SK-N-SH (cell line): Measurements from ENCODE around the gene MCC. TPM values are rescaled to one million over a fixed set of nuclear protein-coding genes. Genes with fewer than 3 reads are reported as not detected.
A peak's percentile ranks its signal among the peaks of the same experiment; 100 is the strongest.

Experiments used
- CTCF ChIA-PET: fragments of 300-600, 350-600 bp; formaldehyde crosslinking; extraction: SDS; loops from one replicate; lab custom pipeline; 2021; lab: Yijun Ruan, JAX
- POLR2A ChIA-PET: fragments of 350-600 bp; sonication (Branson Sonifier 250); formaldehyde crosslinking; extraction: SDS; loops from one replicate; lab custom pipeline; 2020; ENCODE audit warnings: antibody characterized with exemption, inconsistent platforms; lab: Yijun Ruan, JAX
- DNase-seq: peaks from one replicate; pipeline ENCODE4 v3.0.0; 2012
- H2AFZ ChIP-seq: fragments of 200-600 bp; sonication (generic); 2 replicates; pipeline ENCODE4 v1.8.1; 2016; ENCODE audit warnings: antibody characterized with exemption, mild to moderate bottlenecking, low read depth
- H3F3A ChIP-seq: fragments of 200-600 bp; sonication (generic); replicated peaks from 2 replicates; pipeline ENCODE3; 2016; ENCODE audit warnings: antibody characterized with exemption, mild to moderate bottlenecking; ENCODE audit not compliant: insufficient read depth
- H3K27ac ChIP-seq, 2 experiments: fragments of 200-500 bp in 1 of 2; fragments of 200-600 bp in 1 of 2; sonication (Bioruptor generic) in 1 of 2; sonication (generic), shearing (Covaris generic) in 1 of 2; 2 replicates each; pipeline versions ENCODE4 v1.5.1 to v1.6.1; 2014 to 2016; ENCODE audit warnings: low read depth in 2 of 2, inconsistent platforms in 1 of 2, low read length in 1 of 2, mild to moderate bottlenecking in 1 of 2, mixed read lengths in 1 of 2
- H3K27me3 ChIP-seq: fragments of 200-600 bp; sonication (generic), shearing (Covaris generic); 2 replicates; pipeline ENCODE4 v1.6.1; 2016; ENCODE audit warnings: mixed run types; ENCODE audit not compliant: insufficient read depth
- H3K36me3 ChIP-seq, 2 experiments: fragments of 200-500 bp in 1 of 2; fragments of 200-600 bp in 1 of 2; sonication (Bioruptor generic) in 1 of 2; sonication (generic) in 1 of 2; replicated peaks in 1 of 2; 2 replicates each; pipeline versions ENCODE3 to v1.5.1; 2014 to 2016; ENCODE audit warnings: low read length in 1 of 2, mild to moderate bottlenecking in 1 of 2; ENCODE audit not compliant: insufficient read depth in 2 of 2, control insufficient read depth in 1 of 2
- H3K4me1 ChIP-seq, 2 experiments: fragments of 200-500 bp in 1 of 2; fragments of 200-600 bp in 1 of 2; sonication (Bioruptor generic) in 1 of 2; sonication (generic), shearing (Covaris generic) in 1 of 2; 2 replicates each; pipeline versions ENCODE4 v1.5.1 to v1.6.1; 2014 to 2016; ENCODE audit warnings: low read depth in 1 of 2, low read length in 1 of 2, mixed run types in 1 of 2; ENCODE audit not compliant: insufficient read depth in 2 of 2, control insufficient read depth in 1 of 2
- H3K4me2 ChIP-seq: fragments of 200-600 bp; sonication (generic), shearing (Covaris generic); 2 replicates; pipeline ENCODE4 v1.6.1; 2017; ENCODE audit warnings: mixed run types
- H3K4me3 ChIP-seq, 2 experiments: fragments of 200-500 bp in 1 of 2; fragments of 200-600 bp in 1 of 2; sonication (Bioruptor generic) in 1 of 2; sonication (generic), shearing (Covaris generic) in 1 of 2; 2 replicates each; pipeline versions ENCODE4 v1.5.1 to v1.8.1; 2014 to 2016; ENCODE audit warnings: low read depth in 2 of 2, inconsistent platforms in 1 of 2, low read length in 1 of 2, mild to moderate bottlenecking in 1 of 2, mixed read lengths in 1 of 2, moderate library complexity in 1 of 2
- H3K79me2 ChIP-seq: fragments of 200-600 bp; sonication (generic); 2 replicates; pipeline ENCODE4 v1.8.1; 2017; ENCODE audit warnings: mild to moderate bottlenecking; ENCODE audit not compliant: insufficient read depth
- H3K9ac ChIP-seq: fragments of 200-600 bp; sonication (generic); 2 replicates; pipeline ENCODE4 v1.6.1; 2017; ENCODE audit warnings: mixed run types
- H3K9me2 ChIP-seq: fragments of 200-600 bp; sonication (generic); 2 replicates; pipeline ENCODE4 v1.6.1; 2017; ENCODE audit warnings: mixed run types
- H3K9me3 ChIP-seq: fragments of 200-600 bp; sonication (generic); 2 replicates; pipeline ENCODE4 v1.6.1; 2017; ENCODE audit warnings: mixed run types, mild to moderate bottlenecking, moderate library complexity
- H4K20me1 ChIP-seq: fragments of 200-600 bp; sonication (generic); 2 replicates; pipeline ENCODE4 v1.6.1; 2017; ENCODE audit warnings: mild to moderate bottlenecking, mixed run types; ENCODE audit not compliant: insufficient read depth
- CHD2 ChIP-seq: fragments of 150-350 bp; IDR thresholded peaks from 2 replicates; pipeline ENCODE4 v1.6.1; 2018; ENCODE audit warnings: low read length; ENCODE audit not compliant: partially characterized antibody
- CTCF ChIP-seq: fragments of 200-600 bp; sonication (generic); IDR thresholded peaks from 2 replicates; pipeline ENCODE4 v1.6.1; 2017; ENCODE audit warnings: antibody characterized with exemption, mild to moderate bottlenecking, moderate library complexity
- EP300 ChIP-seq, 2 experiments: IDR thresholded peaks; 2 replicates each; pipeline versions ENCODE4 v1.4.0 to v1.6.1; 2012; ENCODE audit warnings: borderline replicate concordance in 1 of 2, low read depth in 1 of 2, low read length in 1 of 2
- GABPA ChIP-seq: IDR thresholded peaks from 2 replicates; pipeline ENCODE4 v1.4.0; 2012; ENCODE audit warnings: low read depth, mild to moderate bottlenecking
- GATA2 ChIP-seq: sonication (generic); formaldehyde crosslinking; IDR thresholded peaks from 2 replicates; pipeline ENCODE4 v1.5.0; 2020; ENCODE audit warnings: mild to moderate bottlenecking, missing genetic modification reagents
- MEF2A ChIP-seq: IDR thresholded peaks from 2 replicates; pipeline ENCODE4 v1.4.0; 2012; ENCODE audit warnings: low read depth, borderline replicate concordance
- MXI1 ChIP-seq: IDR thresholded peaks from 2 replicates; pipeline ENCODE4 v1.6.1; 2012; ENCODE audit warnings: mild to moderate bottlenecking, low read depth, low read length, improper control_type of control experiment
- RXRA ChIP-seq: IDR thresholded peaks from 2 replicates; pipeline ENCODE4 v1.4.0; 2012; ENCODE audit warnings: low read depth, mild to moderate bottlenecking, borderline replicate concordance
- TAF1 ChIP-seq: IDR thresholded peaks from 2 replicates; pipeline ENCODE4 v1.6.1; 2012; ENCODE audit warnings: low read depth, mild to moderate bottlenecking, low read length, moderate library complexity, borderline replicate concordance
- USF2 ChIP-seq: fragments of 150-350 bp; IDR thresholded peaks from 2 replicates; pipeline ENCODE4 v1.6.1; 2017; ENCODE audit warnings: antibody characterized with exemption, low read length, low read depth, borderline replicate concordance
- WGBS: methylation state at CpG from one replicate; pipeline ENCODE4 v1.1.6; 2017; ENCODE audit warnings: low lambda C conversion rate; 5-methylcytosine and 5-hydroxymethylcytosine counted together
- polyA plus RNA-seq, 3 experiments: library from polyadenylated mRNA; depleted of rRNA; stranded (reverse); fragments of >200 nt; gene quantifications; 2 replicates each; pipeline ENCODE4 v1.2.3, GENCODE V29; 2012
- TF ChIP-seq, protein P1 (sequence below): IDR thresholded peaks from 2 replicates; pipeline ENCODE4 v1.4.0; 2012; ENCODE audit warnings: low read depth, borderline replicate concordance
- TF ChIP-seq, protein P2 (sequence below): IDR thresholded peaks from 2 replicates; pipeline ENCODE4 v1.6.1; 2012; ENCODE audit warnings: mild to moderate bottlenecking, low read depth, low read length, moderate library complexity

MCC gene
- polyA plus RNA-seq, 1 of the 3 experiments (the other 2 are of a cell fraction) = 3.6 TPM

GRCh38 chr5:113293068-113293974 lies 194.9 kb downstream of the MCC start:
- 14% methylated on average over 23 of the region's 23 CpGs for WGBS
- Histone ChIP-seq H3K79me2 (no peaks in the 10 kb centered on the region), H3K27me3 (peaks cover 9% of the 10 kb centered on the region; the same call in 1 of the 2 replicates), H3K4me1 (peaks cover 0 to 14% of the 10 kb centered on the region in 2 experiments; a peak in 2 of 4 replicates), H3K9ac (no peak overlapping the region), H3F3A (no peaks in the 10 kb centered on the region), H3K4me2 (peak overlapping the region; percentile 98), H3K4me3 (peak overlapping the region; percentile 70 to 86), H4K20me1 (no peaks in the 10 kb centered on the region), H3K9me3 (no peaks in the 10 kb centered on the region), H3K9me2 (no peaks in the 10 kb centered on the region), H3K27ac (peak overlapping the region in 1 of 2 experiments; percentile 89; a peak in 2 of 4 replicates), H2AFZ (peak overlapping the region; percentile 90), H3K36me3 (no peaks in the 10 kb centered on the region)
- CTCF ChIA-PET = interaction anchor here (0.9 to 3.2 kb wide), 10 partner anchors 11 to 236 kb away, joined by 3 to 11 read pairs (median 4); no protein-coding TSS in a partner anchor
- DNase-seq = peak; percentile 44
- TF ChIP-seq, protein P1, sequence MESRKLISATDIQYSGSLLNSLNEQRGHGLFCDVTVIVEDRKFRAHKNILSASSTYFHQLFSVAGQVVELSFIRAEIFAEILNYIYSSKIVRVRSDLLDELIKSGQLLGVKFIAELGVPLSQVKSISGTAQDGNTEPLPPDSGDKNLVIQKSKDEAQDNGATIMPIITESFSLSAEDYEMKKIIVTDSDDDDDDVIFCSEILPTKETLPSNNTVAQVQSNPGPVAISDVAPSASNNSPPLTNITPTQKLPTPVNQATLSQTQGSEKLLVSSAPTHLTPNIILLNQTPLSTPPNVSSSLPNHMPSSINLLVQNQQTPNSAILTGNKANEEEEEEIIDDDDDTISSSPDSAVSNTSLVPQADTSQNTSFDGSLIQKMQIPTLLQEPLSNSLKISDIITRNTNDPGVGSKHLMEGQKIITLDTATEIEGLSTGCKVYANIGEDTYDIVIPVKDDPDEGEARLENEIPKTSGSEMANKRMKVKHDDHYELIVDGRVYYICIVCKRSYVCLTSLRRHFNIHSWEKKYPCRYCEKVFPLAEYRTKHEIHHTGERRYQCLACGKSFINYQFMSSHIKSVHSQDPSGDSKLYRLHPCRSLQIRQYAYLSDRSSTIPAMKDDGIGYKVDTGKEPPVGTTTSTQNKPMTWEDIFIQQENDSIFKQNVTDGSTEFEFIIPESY = no peak
- peak; percentile 65 for TF ChIP-seq MXI1
- POLR2A ChIA-PET = interaction anchor here (1.4 to 1.6 kb wide), 2 partner anchors 89 to 175 kb away, joined by 3 to 10 read pairs; no protein-coding TSS in a partner anchor

GRCh38 chr5:113292462-113292861 lies 195.8 kb downstream of the MCC start:
- Histone ChIP-seq H3K36me3 (no peaks in the 10 kb centered on the region), H4K20me1 (no peaks in the 10 kb centered on the region), H3F3A (no peaks in the 10 kb centered on the region), H3K9me3 (no peaks in the 10 kb centered on the region), H2AFZ (no peak overlapping the region), H3K27ac (no peak overlapping the region; a peak in 1 of 4 replicates), H3K79me2 (no peaks in the 10 kb centered on the region), H3K4me2 (no peak overlapping the region), H3K9me2 (no peaks in the 10 kb centered on the region), H3K9ac (no peak overlapping the region), H3K4me1 (peaks cover 0 to 14% of the 10 kb centered on the region in 2 experiments; a peak in 2 of 4 replicates), H3K27me3 (peaks cover 9% of the 10 kb centered on the region; the same call in 1 of the 2 replicates), H3K4me3 (peak overlapping the region in 1 of 2 experiments; percentile 70; a peak in 1 of 4 replicates)
- POLR2A ChIA-PET = interaction anchor here (1.0 kb wide), 1 partner anchor 167 kb away, joined by 3 read pairs; no protein-coding TSS in a partner anchor
- CTCF ChIA-PET = interaction anchor here (0.7 to 1.0 kb wide), 2 partner anchors 82 to 296 kb away, joined by 3 read pairs; no protein-coding TSS in a partner anchor
- DNase-seq = no peak
- WGBS = 75% methylated on average over 3 of the region's 3 CpGs
- no peak for TF ChIP-seq GABPA
- no peak for TF ChIP-seq CTCF
- no peak for TF ChIP-seq RXRA
- TF ChIP-seq USF2 = no peak
- no peak for TF ChIP-seq TAF1
- no peak for TF ChIP-seq MEF2A
- no peak for TF ChIP-seq EP300 (IDR thresholded peaks at IDR 0.05; ENCODE audit: borderline replicate concordance in 1 of 2, low read depth in 1 of 2, low read length in 1 of 2)
- TF ChIP-seq GATA2 (CRISPR knock-in tag) = no peak
- TF ChIP-seq, protein P2, sequence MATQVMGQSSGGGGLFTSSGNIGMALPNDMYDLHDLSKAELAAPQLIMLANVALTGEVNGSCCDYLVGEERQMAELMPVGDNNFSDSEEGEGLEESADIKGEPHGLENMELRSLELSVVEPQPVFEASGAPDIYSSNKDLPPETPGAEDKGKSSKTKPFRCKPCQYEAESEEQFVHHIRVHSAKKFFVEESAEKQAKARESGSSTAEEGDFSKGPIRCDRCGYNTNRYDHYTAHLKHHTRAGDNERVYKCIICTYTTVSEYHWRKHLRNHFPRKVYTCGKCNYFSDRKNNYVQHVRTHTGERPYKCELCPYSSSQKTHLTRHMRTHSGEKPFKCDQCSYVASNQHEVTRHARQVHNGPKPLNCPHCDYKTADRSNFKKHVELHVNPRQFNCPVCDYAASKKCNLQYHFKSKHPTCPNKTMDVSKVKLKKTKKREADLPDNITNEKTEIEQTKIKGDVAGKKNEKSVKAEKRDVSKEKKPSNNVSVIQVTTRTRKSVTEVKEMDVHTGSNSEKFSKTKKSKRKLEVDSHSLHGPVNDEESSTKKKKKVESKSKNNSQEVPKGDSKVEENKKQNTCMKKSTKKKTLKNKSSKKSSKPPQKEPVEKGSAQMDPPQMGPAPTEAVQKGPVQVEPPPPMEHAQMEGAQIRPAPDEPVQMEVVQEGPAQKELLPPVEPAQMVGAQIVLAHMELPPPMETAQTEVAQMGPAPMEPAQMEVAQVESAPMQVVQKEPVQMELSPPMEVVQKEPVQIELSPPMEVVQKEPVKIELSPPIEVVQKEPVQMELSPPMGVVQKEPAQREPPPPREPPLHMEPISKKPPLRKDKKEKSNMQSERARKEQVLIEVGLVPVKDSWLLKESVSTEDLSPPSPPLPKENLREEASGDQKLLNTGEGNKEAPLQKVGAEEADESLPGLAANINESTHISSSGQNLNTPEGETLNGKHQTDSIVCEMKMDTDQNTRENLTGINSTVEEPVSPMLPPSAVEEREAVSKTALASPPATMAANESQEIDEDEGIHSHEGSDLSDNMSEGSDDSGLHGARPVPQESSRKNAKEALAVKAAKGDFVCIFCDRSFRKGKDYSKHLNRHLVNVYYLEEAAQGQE = no peak
- no peak for TF ChIP-seq CHD2
